HEK293 (cell line): ENCODE measurements around the gene MEF2C.

ENCODE experiments used
- ZNF585B ChIP-seq: fragments of 450-650 bp; formaldehyde crosslinking; IDR thresholded peaks from 2 replicates; pipeline ENCODE4 v1.5.1; 2016; ENCODE audit warnings: missing biosample characterization, missing genetic modification characterization
- ZNF837 ChIP-seq: fragments of 450-650 bp; formaldehyde crosslinking; IDR thresholded peaks from 2 replicates; pipeline ENCODE4 v1.5.1; 2016; ENCODE audit warnings: missing biosample characterization, missing genetic modification characterization
- TF ChIP-seq, protein P1 (sequence below): fragments of 450-650 bp; formaldehyde crosslinking; IDR thresholded peaks from 2 replicates; pipeline ENCODE4 v1.5.1; 2016; ENCODE audit warnings: missing biosample characterization, missing genetic modification characterization

DNA sequence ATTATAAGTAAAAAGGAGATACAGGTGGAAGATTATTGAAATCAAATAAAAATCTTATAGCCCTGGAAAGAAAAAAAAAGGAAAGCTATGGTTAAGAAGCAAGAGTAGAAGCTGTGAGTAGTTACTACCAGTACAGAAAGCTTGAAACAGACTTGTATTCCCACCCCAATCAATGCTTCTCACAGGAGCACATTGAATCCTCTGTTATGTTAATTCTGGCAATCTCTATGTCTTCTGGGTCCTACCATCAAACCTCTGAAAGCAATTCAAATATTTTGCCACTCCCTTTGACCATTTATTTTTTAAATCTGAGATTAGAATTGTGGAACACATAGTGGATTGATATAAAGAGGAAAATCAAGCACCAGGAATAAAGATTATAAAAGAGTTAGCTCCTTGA lies 186.5 kb downstream of the MEF2C start:
- TF ChIP-seq, protein P1, sequence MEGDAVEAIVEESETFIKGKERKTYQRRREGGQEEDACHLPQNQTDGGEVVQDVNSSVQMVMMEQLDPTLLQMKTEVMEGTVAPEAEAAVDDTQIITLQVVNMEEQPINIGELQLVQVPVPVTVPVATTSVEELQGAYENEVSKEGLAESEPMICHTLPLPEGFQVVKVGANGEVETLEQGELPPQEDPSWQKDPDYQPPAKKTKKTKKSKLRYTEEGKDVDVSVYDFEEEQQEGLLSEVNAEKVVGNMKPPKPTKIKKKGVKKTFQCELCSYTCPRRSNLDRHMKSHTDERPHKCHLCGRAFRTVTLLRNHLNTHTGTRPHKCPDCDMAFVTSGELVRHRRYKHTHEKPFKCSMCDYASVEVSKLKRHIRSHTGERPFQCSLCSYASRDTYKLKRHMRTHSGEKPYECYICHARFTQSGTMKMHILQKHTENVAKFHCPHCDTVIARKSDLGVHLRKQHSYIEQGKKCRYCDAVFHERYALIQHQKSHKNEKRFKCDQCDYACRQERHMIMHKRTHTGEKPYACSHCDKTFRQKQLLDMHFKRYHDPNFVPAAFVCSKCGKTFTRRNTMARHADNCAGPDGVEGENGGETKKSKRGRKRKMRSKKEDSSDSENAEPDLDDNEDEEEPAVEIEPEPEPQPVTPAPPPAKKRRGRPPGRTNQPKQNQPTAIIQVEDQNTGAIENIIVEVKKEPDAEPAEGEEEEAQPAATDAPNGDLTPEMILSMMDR (tag by site-specific recombination), result no peak
- TF ChIP-seq ZNF837 (tag by site-specific recombination), result no peak
- no peak for TF ChIP-seq ZNF585B (tag by site-specific recombination)
